ENCODE data around the gene ANKH. TPM values are rescaled to one million over a fixed set of nuclear protein-coding genes. Genes with fewer than 3 reads are reported as not detected.

ANKH gene
- polyA plus RNA-seq, 1 donor from 2014 or later, result 9.9 TPM

GRCh38 chr5:14757850-14758249 lies 113.7 kb downstream of the ANKH start:
- H3K9me2 ChIP-seq (ENCODE audit: insufficient read depth, low read length), result no peaks in the 10 kb centered on the region
- no peaks in the 10 kb centered on the region for H3K27me3 ChIP-seq (ENCODE audit: insufficient read depth, low read depth, low read length)
- no peak overlapping the region for H3K27ac ChIP-seq (ENCODE audit: low read length)
- H3K4me3 ChIP-seq (ENCODE audit: low read length), result no peak overlapping the region
- no peaks in the 10 kb centered on the region for H3F3A ChIP-seq (ENCODE audit: insufficient read depth, low read length, poor library complexity, severe bottlenecking)
- H3K36me3 ChIP-seq (ENCODE audit: insufficient read depth, low read length), result no peaks in the 10 kb centered on the region
- no peaks in the 10 kb centered on the region for H4K20me1 ChIP-seq (ENCODE audit: insufficient read depth)
- H3K9ac ChIP-seq (ENCODE audit: low read length), result no peak overlapping the region
- no peak overlapping the region for H2AFZ ChIP-seq (ENCODE audit: low read depth, low read length)
- H3K79me2 ChIP-seq (replicated peaks; ENCODE audit: insufficient read depth, low read length), result no peaks in the 10 kb centered on the region
- no peak overlapping the region for H3K4me2 ChIP-seq (ENCODE audit: low read length)
- no peaks in the 10 kb centered on the region for H3K9me3 ChIP-seq (ENCODE audit: low read length)
- TF ChIP-seq EZH2 (IDR thresholded peaks at IDR 0.05; ENCODE audit: borderline replicate concordance, insufficient read depth, low read length, poor library complexity, severe bottlenecking), result no peak

GRCh38 chr5:14756478-14756877 lies 115.1 kb downstream of the ANKH start:
- Histone ChIP-seq H3K79me2 (replicated peaks; ENCODE audit: insufficient read depth, low read length) (no peaks in the 10 kb centered on the region), H3K4me3 (ENCODE audit: low read length) (no peak overlapping the region), H3K27me3 (ENCODE audit: insufficient read depth, low read depth, low read length) (no peaks in the 10 kb centered on the region), H3K9ac (ENCODE audit: low read length) (no peak overlapping the region), H3K9me2 (ENCODE audit: insufficient read depth, low read length) (no peaks in the 10 kb centered on the region), H3K27ac (ENCODE audit: low read length) (no peak overlapping the region), H3K9me3 (ENCODE audit: low read length) (no peaks in the 10 kb centered on the region), H3K4me2 (ENCODE audit: low read length) (no peak overlapping the region), H3K36me3 (ENCODE audit: insufficient read depth, low read length) (no peaks in the 10 kb centered on the region), H2AFZ (ENCODE audit: low read depth, low read length) (no peak overlapping the region), H3F3A (ENCODE audit: insufficient read depth, low read length, poor library complexity, severe bottlenecking) (no peaks in the 10 kb centered on the region), H4K20me1 (ENCODE audit: insufficient read depth) (no peaks in the 10 kb centered on the region)
- no peak for TF ChIP-seq POLR2AphosphoS5 (IDR thresholded peaks at IDR 0.05)
- no peak for TF ChIP-seq SMC3 (conservative IDR thresholded peaks at IDR 0.05; ENCODE audit: poor library complexity)
- no peak for TF ChIP-seq EP300 (conservative IDR thresholded peaks at IDR 0.05; ENCODE audit: poor library complexity, severe bottlenecking)
- TF ChIP-seq CTCF (IDR thresholded peaks at IDR 0.05; ENCODE audit: poor library complexity, severe bottlenecking), result no peak
- no peak for TF ChIP-seq MXI1 (conservative IDR thresholded peaks at IDR 0.05; ENCODE audit: poor library complexity, severe bottlenecking)
- no peak for TF ChIP-seq RAD21 (conservative IDR thresholded peaks at IDR 0.05)
- no peak for TF ChIP-seq TAF1 (IDR thresholded peaks at IDR 0.05; ENCODE audit: low read depth)
- no peak for TF ChIP-seq REST (IDR thresholded peaks at IDR 0.05; ENCODE audit: borderline replicate concordance)

- no peaks in the 10 kb centered on the region for H3K9me3 ChIP-seq (ENCODE audit: low read length)
- H3K9me2 ChIP-seq (ENCODE audit: insufficient read depth, low read length), result no peaks in the 10 kb centered on the region
- H3F3A ChIP-seq (ENCODE audit: insufficient read depth, low read length, poor library complexity, severe bottlenecking), result no peaks in the 10 kb centered on the region
- H3K9ac ChIP-seq (ENCODE audit: low read length), result no peak overlapping the region
- no peak overlapping the region for H2AFZ ChIP-seq (ENCODE audit: low read depth, low read length)
- H3K36me3 ChIP-seq (ENCODE audit: insufficient read depth, low read length), result no peaks in the 10 kb centered on the region
- H3K4me3 ChIP-seq (ENCODE audit: low read length), result no peak overlapping the region
- no peaks in the 10 kb centered on the region for H3K79me2 ChIP-seq (replicated peaks; ENCODE audit: insufficient read depth, low read length)
- H4K20me1 ChIP-seq (ENCODE audit: insufficient read depth), result no peaks in the 10 kb centered on the region
- H3K27me3 ChIP-seq (ENCODE audit: insufficient read depth, low read depth, low read length), result no peaks in the 10 kb centered on the region
- TF ChIP-seq POLR2AphosphoS5 (IDR thresholded peaks at IDR 0.05) (no peak), SMC3 (conservative IDR thresholded peaks at IDR 0.05; ENCODE audit: poor library complexity) (no peak), RAD21 (conservative IDR thresholded peaks at IDR 0.05) (no peak), EZH2 (IDR thresholded peaks at IDR 0.05; ENCODE audit: borderline replicate concordance, insufficient read depth, low read length, poor library complexity, severe bottlenecking) (no peak), TAF1 (IDR thresholded peaks at IDR 0.05; ENCODE audit: low read depth) (no peak), REST (IDR thresholded peaks at IDR 0.05; ENCODE audit: borderline replicate concordance) (no peak), EP300 (conservative IDR thresholded peaks at IDR 0.05; ENCODE audit: poor library complexity, severe bottlenecking) (no peak), MXI1 (conservative IDR thresholded peaks at IDR 0.05; ENCODE audit: poor library complexity, severe bottlenecking) (no peak), CTCF (IDR thresholded peaks at IDR 0.05; ENCODE audit: poor library complexity, severe bottlenecking) (no peak)
- no peak overlapping the region for H3K27ac ChIP-seq (ENCODE audit: low read length)
- H3K4me2 ChIP-seq (ENCODE audit: low read length), result no peak overlapping the region
Measured at GRCh38 chr5:14753947-14754346, 117.6 kb downstream of the ANKH start.

Data from neural cell (in vitro differentiated cells).